Measurements from ENCODE around the gene TPPP. TPM values are rescaled to one million over a fixed set of nuclear protein-coding genes. Genes with fewer than 3 reads are reported as not detected.

Gene TPPP
- total RNA-seq, 4 donors from 2014 or later, result 7.2 to 11.1 (median 8.4) TPM

DNA sequence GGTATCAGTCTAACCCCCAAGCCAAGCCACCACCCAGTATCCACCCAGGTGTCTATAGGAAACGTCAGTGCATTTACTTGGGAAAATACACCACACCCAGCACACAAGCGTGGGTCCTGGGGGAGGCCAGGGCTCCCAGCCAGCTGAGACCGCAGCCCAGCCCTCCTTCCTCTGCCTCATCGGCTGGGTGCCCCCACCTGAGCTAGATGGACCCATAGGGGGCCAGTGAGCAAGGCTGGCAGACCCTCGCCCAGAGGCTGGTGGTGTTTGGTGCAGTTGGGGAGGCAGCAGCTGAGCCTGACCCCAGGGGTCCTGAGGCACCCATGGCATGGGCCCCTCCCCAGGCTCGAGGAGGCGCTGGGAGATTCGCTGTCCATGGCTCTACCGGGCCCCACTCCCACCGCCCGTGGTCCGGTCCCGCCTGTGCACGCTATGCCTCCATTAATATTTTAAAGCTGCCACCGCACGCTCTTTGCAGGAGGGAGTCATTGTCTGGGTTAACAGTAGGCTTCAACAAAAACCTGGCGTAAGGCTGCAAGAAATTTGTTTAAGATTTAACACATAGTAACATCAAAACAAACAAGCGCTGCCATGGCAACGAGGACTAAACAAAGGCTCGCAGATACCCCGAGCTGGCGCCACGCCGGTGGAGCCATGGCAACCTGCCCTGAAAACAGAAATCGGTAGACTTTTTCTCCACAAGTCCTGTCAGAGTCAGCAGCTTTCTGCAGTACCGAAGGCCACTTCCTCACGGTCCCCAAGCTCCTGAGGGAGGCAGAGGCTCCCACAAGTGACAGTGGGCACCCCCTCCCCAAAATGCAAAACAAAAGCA lies 20.6 kb downstream of the TPPP start:
- 1 to 10% methylated on average over 8 to 19 of the region's 27 CpGs for WGBS, 2 donors
- intact Hi-C loops (cut with DNase I), result loop anchor here (10.0 kb wide), 1 partner anchor 102 kb away; no protein-coding TSS in a partner anchor
- no peaks in the 10 kb centered on the region for H3K9me3 ChIP-seq
- H3K4me3 ChIP-seq (replicated peaks in 1 of 3), result no peak overlapping the region
- no peaks in the 10 kb centered on the region for H3K36me3 ChIP-seq
- H3K27ac ChIP-seq, result peak overlapping the region; percentile 3 to 64 (median 39)
- DNase-seq, result peak; percentile 85 to 88
- no peak for TF ChIP-seq POLR2A (IDR thresholded peaks at IDR 0.05)
- TF ChIP-seq, protein P1, sequence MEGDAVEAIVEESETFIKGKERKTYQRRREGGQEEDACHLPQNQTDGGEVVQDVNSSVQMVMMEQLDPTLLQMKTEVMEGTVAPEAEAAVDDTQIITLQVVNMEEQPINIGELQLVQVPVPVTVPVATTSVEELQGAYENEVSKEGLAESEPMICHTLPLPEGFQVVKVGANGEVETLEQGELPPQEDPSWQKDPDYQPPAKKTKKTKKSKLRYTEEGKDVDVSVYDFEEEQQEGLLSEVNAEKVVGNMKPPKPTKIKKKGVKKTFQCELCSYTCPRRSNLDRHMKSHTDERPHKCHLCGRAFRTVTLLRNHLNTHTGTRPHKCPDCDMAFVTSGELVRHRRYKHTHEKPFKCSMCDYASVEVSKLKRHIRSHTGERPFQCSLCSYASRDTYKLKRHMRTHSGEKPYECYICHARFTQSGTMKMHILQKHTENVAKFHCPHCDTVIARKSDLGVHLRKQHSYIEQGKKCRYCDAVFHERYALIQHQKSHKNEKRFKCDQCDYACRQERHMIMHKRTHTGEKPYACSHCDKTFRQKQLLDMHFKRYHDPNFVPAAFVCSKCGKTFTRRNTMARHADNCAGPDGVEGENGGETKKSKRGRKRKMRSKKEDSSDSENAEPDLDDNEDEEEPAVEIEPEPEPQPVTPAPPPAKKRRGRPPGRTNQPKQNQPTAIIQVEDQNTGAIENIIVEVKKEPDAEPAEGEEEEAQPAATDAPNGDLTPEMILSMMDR (IDR thresholded peaks at IDR 0.05), result no peak
- H3K27me3 ChIP-seq, result no peaks in the 10 kb centered on the region
- peaks cover 22 to 35% of the 10 kb centered on the region in 2 donors for H3K4me1 ChIP-seq

DNA sequence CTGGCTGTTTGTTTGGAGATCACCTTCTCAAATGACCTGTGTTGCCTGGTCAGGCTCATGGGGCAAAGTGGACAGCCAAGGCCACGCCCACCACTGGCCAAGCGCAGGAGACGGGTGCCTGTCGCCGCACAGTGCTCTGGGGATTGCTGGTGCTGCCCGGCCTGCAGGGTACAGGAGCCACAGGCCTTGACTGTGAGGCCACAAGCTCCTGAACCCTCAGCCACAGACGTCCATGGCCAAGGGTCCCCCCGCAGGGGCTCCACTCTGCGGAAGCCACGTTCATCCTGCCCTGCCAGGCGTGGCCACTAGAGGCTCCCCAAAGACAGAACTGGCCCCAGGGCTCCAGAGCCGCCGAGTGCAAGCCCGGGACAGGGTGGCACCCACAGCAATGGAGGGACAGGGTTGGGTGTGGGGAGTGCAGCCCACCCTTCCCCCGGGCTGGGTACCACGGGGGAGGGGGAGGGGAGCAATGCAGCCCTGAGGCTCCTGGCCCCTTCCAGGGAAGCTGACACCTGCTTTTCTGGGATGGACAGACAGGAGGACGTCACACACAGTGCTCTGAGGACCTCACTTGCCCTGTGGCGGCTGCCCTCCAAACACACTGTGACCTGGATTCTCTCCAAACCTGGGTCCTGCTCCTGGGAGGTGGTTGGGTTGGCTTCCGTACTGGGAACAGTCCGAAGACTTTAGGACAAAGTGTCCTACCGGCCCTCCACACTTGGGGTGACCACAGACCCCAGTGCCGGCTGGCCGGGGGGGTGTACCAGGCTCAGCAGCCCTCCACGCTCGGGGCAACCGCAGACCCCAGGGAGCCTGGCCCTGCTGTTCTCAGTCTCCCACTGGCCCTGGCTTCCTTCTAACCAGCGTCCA lies 21.5 kb downstream of the TPPP start:
- intact Hi-C loops (cut with DNase I), result loop anchor here (2.0 to 10.0 kb wide), 2 partner anchors 103 to 233 kb away; no protein-coding TSS in a partner anchor
- peak overlapping the region in 2 of 3 donors; percentile 39 to 64 for H3K27ac ChIP-seq

DNA sequence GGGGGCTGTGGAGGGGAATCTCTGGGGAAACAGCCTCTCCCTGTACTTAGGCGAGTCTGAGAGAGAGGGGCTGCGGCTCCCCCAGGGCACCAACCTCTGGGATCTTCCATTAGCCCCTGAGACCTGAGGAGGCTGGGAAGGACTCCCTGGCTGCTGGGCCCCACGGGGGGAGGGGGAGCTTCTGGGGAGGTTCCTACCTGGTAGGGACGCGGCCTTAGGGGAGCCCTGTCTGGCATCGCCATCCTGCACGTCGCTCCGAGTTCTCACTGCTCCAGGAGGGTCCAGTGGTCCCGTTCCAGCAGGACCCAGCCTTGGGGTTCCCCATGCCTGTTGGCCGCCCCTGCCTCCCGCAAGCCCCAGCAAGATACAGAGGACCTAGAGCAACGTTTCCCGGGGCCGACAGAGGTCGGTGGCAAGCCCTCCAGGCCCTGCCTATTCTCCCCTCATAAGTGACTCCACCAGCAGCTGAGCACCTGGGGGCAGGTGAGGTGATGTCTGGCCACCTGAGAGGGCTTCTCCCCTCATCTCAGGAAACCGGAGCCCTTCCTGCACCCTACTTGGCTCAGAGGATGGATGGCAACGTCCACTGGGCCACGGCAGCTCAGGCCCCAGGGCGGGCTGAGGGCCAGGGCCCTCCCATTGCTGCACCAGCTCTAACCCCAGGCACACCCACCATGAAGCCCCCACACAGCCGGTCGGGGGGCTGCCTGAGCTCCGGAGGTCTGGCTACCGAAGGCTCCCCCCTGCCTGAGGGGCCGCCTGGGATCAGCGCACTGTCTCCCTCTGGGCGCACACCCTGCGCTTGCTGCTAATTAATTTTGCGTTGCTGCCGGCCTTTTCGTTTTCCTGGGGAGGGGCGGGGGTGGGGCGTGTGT lies 22.5 kb downstream of the TPPP start:
- 78 to 84% methylated on average over 9 to 25 of the region's 33 CpGs for WGBS, 2 donors
- no peak for DNase-seq

More for the DNA sequence above, 21.5 kb downstream of the TPPP start:
- Histone ChIP-seq H3K9me3 (no peaks in the 10 kb centered on the region), H3K27me3 (no peaks in the 10 kb centered on the region), H3K4me3 (replicated peaks in 1 of 3) (no peak overlapping the region), H3K4me1 (peaks cover 24 to 42% of the 10 kb centered on the region in 2 donors), H3K36me3 (no peaks in the 10 kb centered on the region)
- DNase-seq, result peak; percentile 73 to 78
- WGBS, 2 donors, result 11 to 59% methylated on average over 5 to 14 of the region's 27 CpGs
- no peak for TF ChIP-seq POLR2A (IDR thresholded peaks at IDR 0.05)
- TF ChIP-seq, protein P1 (IDR thresholded peaks at IDR 0.05), result peak; percentile 84 to 93 (median 90)

DNA sequence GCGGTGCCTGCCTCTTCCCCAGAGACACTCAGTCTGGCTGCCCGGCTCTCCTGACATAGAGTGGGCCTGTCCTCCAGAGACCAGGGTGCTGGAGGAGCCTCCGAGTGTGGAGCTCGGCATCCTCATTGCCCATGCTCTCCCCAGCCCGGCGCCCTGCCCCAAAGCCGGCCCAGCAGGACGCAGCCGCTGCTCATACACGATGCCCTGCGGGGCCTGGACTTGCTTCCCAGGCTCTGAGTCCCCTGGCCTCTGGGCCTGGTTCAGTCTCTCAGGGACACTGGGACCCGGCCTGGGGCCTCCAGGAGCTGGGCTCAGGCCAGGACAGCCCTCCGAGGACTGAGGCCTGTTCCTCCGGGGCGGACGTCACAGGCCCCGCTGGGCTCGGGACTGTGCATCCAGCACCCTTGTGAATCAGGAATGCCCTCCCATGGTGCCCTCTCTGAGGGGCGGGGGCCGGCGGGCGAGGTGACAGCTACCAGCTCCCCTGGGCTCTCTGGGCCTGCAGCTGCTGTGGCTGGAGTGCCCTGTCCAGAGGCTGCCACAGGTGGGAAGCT lies 23.2 kb downstream of the TPPP start:
- Histone ChIP-seq H3K36me3 (no peaks in the 10 kb centered on the region), H3K27me3 (no peaks in the 10 kb centered on the region), H3K27ac (no peak overlapping the region), H3K4me1 (peaks cover 40 to 59% of the 10 kb centered on the region in 2 donors), H3K9me3 (no peaks in the 10 kb centered on the region), H3K4me3 (replicated peaks in 1 of 3) (no peak overlapping the region)
- no peak for TF ChIP-seq POLR2A (IDR thresholded peaks at IDR 0.05)
- TF ChIP-seq, protein P1 (IDR thresholded peaks at IDR 0.05), result no peak
- DNase-seq, result no peak
- intact Hi-C loops (cut with DNase I), result loop anchor here (2.0 to 10.0 kb wide), 2 partner anchors 105 to 235 kb away; no protein-coding TSS in a partner anchor
- WGBS, 2 donors, result 86 to 96% methylated on average over 5 to 7 of the region's 22 CpGs

More for the DNA sequence above, 22.5 kb downstream of the TPPP start:
- no peak overlapping the region for H3K4me3 ChIP-seq (replicated peaks in 1 of 3)
- intact Hi-C loops (cut with DNase I), result loop anchor here (2.0 to 10.0 kb wide), 2 partner anchors 104 to 234 kb away; no protein-coding TSS in a partner anchor
- H3K27me3 ChIP-seq, result no peaks in the 10 kb centered on the region
- TF ChIP-seq POLR2A (IDR thresholded peaks at IDR 0.05), result no peak
- TF ChIP-seq, protein P1 (IDR thresholded peaks at IDR 0.05), result no peak
- no peak overlapping the region for H3K27ac ChIP-seq
- H3K36me3 ChIP-seq, result no peaks in the 10 kb centered on the region
- peaks cover 34 to 52% of the 10 kb centered on the region in 2 donors for H3K4me1 ChIP-seq
- no peaks in the 10 kb centered on the region for H3K9me3 ChIP-seq
